ENCODE results near the gene PRKAR1B. TPM values are rescaled to one million over a fixed set of nuclear protein-coding genes. Genes with fewer than 3 reads are reported as not detected.

PRKAR1B gene
- total and polyA plus RNA-seq, 7 donors = 9.5 to 26.6 (median 11.4) TPM

- no peak overlapping the region for H3K27ac ChIP-seq
- WGBS, 2 donors = 91 to 93% methylated on average over 11 of the region's 11 CpGs
- TF ChIP-seq EP300 (IDR thresholded peaks at IDR 0.05) (no peak), CTCF (IDR thresholded peaks at IDR 0.05) (no peak)
- no peak for DNase-seq
- intact Hi-C loops (cut with DNase I) = no loop called here
- H3K9me3 ChIP-seq = peaks cover 0 to 5% (median 1%) of the 10 kb centered on the region in 4 donors
- H3K4me1 ChIP-seq = no peaks in the 10 kb centered on the region
- H3K4me3 ChIP-seq = no peak overlapping the region
- no peaks in the 10 kb centered on the region for H3K27me3 ChIP-seq
- H3K36me3 ChIP-seq = no peaks in the 10 kb centered on the region
Measured at GRCh38 chr7:646487-646886, 80.6 kb downstream of the PRKAR1B start.

DNA sequence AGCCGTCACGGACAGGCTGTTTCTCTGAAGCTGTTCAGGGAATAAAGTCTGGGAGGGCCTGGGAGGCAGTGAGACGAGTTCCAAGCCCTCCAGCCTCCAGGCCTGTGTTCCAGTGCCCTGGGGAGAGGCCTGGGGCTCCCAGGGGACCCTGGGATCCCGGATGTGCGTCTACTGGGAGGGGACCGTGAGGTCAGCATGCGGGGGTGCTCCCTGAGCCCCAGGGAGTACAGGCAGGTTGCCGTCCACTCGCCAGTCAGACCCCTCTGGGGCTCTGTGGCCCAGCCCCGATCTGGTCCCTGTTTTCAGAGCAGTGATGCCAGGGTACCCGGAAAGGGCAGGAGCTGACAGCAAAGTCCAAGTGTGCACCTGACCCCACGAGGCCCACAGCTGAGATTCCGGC, 81.5 kb downstream of the PRKAR1B start:
- DNase-seq = no peak
- intact Hi-C loops (cut with DNase I) = no loop called here
- Histone ChIP-seq H3K36me3 (no peaks in the 10 kb centered on the region), H3K4me3 (no peak overlapping the region), H3K4me1 (no peaks in the 10 kb centered on the region), H3K27ac (no peak overlapping the region), H3K27me3 (no peaks in the 10 kb centered on the region), H3K9me3 (peaks cover 0 to 5% (median 1%) of the 10 kb centered on the region in 4 donors)
- no peak for TF ChIP-seq EP300 (IDR thresholded peaks at IDR 0.05)
- TF ChIP-seq POLR2A (IDR thresholded peaks at IDR 0.05) = no peak
- TF ChIP-seq CTCF (IDR thresholded peaks at IDR 0.05) = no peak
- TF ChIP-seq POLR2AphosphoS5 (IDR thresholded peaks at IDR 0.05) = no peak
- 94% methylated on average over 13 of the region's 13 CpGs for WGBS, 2 donors

DNA sequence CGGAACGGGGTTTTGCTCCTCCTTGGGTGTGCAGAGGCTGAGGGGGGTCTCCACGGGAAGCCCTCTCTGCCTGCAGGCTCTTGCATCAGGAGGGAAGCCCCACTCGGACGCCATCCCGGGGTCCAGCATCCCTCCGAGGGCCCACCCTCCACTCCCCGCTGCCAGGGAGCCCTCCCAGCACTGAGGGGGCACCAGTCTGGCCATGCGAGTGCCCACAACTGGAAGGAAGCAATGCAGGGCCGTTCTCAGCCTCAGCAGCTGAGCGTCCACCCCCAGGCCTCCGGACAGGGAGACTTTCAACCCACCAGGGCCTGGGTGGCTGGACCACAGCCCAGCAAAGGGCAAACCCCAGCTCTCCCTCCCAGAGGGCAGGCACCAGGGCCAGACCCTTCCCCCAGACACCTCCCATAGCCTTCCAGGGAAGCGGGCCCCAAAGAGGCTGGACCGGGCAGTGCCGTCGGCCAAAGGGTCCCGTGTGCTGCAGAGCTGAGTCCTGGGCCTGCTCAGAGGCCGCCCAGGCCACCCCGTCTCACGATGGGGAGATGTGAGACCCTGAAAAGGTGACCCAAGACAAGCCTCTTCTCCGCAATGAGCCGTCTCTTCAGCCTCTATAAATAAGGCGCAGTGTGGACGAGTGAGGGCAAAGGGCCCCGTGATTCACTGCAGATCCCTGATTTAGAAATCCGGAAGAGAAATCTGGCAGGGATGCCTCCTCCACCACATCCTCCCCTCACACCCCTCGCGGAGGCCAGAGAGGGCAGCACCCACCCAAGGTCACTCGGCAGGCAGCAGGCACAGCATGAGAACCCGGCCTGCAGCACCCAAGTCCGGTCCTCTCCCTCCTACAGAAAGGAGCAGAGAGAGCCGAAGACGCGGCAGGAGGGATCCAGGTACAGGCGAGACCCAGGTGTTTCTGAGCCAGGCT, 82.4 kb downstream of the PRKAR1B start:
- H3K9me3 ChIP-seq = peaks cover 0 to 5% (median 1%) of the 10 kb centered on the region in 4 donors
- intact Hi-C loops (cut with DNase I) = no loop called here
- no peaks in the 10 kb centered on the region for H3K4me1 ChIP-seq
- no peak overlapping the region for H3K27ac ChIP-seq
- no peaks in the 10 kb centered on the region for H3K27me3 ChIP-seq
- DNase-seq = no peak
- TF ChIP-seq EP300 (IDR thresholded peaks at IDR 0.05) (no peak), POLR2A (IDR thresholded peaks at IDR 0.05) (no peak), POLR2AphosphoS5 (IDR thresholded peaks at IDR 0.05) (no peak), CTCF (IDR thresholded peaks at IDR 0.05) (no peak)
- no peaks in the 10 kb centered on the region for H3K36me3 ChIP-seq
- 97% methylated on average over 35 of the region's 35 CpGs for WGBS, 2 donors
- H3K4me3 ChIP-seq = no peak overlapping the region

DNA sequence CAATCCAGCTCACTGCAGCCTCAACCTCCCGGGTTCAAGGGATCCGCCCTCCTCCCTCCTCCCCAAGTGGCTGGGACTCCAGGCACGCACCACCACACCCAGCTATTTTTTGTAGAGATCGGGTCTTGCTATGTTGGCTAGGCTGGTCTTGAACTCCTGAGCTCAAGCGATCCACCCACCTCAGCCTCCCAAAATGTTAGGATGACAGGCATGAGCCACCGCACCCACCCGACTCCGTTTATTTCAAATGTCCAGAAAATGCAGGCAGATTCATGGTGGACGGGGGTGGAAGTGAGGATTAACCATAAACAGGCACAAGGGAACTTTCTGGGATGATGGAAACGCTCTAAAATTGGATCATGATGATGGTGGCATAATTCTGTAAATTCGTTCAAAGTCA, 85.1 kb downstream of the PRKAR1B start:
- Histone ChIP-seq H3K4me3 (no peak overlapping the region), H3K4me1 (no peaks in the 10 kb centered on the region), H3K27ac (no peak overlapping the region), H3K27me3 (no peaks in the 10 kb centered on the region), H3K9me3 (peaks cover 0 to 5% (median 1%) of the 10 kb centered on the region in 4 donors), H3K36me3 (no peaks in the 10 kb centered on the region)
- no peak for TF ChIP-seq EP300 (IDR thresholded peaks at IDR 0.05)
- TF ChIP-seq CTCF (IDR thresholded peaks at IDR 0.05) = no peak
- no peak for TF ChIP-seq POLR2A (IDR thresholded peaks at IDR 0.05)
- no peak for TF ChIP-seq POLR2AphosphoS5 (IDR thresholded peaks at IDR 0.05)
- no peak for DNase-seq
- 96 to 97% methylated on average over 11 of the region's 11 CpGs for WGBS, 2 donors
- intact Hi-C loops (cut with DNase I) = no loop called here

Data from sigmoid colon (tissue), 7 donors.